ENCODE measurements around the gene STKLD1.
"Not testable (repeated sequence)": the region's sequence is repeated elsewhere in the genome, so short reads cannot be mapped to it uniquely, and the experiment has no call there.

Gene STKLD1

DNA sequence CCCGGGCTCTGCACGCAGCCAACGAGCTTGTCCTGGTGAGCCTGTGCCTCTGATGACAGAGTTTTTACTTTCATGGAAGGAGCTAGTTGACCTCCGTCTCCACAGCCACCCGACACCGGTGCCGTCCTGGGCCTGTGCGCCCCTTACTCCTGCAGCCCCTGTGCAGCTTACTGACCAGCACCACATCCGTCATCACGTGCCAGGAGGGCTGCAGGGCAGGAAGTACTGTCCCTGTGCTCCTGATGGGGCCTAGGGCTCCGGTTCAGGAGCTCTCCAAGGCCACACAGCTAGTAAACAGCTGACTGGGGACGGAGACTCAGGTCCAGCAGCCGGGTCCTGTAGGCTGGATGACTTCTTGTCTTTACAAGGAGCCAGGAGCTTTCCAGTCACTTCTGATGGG is 10.2 kb downstream of the STKLD1 start:
- DNase-seq (ENCODE audit: low read depth, low spot score), result no peak

- no peak for DNase-seq (ENCODE audit: low read depth, low spot score)
Observed at GRCh38 chr9:133387680-133388079, 11.5 kb downstream of the STKLD1 start.

DNA sequence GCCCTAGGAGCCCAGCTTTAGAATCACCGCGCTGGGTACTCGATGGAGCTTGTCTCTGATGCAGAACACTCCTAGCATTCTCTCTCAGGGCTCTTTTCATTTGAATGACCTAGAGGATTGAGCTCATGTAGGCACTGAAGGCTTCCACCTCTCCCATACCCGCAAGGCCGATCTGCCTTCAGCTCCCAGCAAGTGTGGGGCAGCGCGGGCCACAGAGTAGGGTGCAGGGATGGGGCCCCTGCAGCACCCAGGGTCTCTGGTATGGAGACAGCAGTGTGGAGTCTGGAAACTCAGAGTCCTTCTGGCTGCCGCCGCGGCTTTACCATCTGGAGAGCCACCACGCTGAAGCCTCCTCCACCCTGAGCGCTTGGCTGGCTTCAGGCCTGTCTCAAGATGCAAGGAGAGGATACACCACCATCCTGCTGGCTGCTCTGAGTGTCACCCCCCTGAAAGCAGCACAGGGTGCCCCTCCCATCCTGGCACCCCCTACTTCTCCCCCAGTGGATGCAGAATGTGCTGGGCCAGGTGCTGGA is 12.9 kb downstream of the STKLD1 start:
- no peak for DNase-seq (ENCODE audit: low read depth, low spot score)

DNA sequence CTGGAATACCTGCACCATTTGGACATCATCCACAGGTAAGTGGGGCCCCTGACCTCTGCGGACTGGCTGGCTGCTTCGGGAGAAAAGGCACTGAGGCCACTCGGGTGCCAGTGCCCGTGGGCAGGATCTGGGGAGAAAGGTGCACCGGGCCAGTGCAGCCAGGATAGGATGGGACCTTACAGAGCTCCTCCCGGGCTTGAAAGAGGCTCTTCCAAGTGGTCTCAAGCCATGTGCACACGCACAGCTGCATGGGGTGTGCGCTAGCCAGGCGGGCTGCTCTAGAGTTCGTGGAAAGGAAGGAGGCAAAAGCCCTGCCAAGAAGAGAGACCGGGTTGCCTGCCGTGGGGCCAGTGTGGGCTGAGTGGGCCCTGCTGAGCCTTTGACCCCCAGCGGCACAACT is 13.4 kb downstream of the STKLD1 start:
- DNase-seq (ENCODE audit: low read depth, low spot score), result no peak

DNA sequence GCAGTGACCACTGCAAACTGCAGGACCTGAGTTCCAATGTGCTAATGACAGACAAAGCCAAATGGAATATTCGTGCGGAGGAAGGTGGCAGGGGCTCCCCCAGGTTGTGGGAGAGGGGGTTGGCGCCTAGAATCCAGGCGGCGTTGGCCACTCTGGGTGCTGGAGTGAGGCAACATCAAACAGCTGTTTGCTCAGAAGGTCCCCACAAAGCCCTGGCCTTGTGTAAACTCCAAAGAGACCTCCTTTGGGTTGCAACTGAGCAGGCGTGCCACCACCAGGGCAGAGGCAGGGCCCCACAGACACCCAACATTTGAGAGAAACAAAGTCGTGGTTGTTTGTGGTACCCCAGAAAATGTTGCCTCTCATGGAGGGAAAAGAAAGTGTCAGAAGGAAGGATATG is 14.5 kb downstream of the STKLD1 start:
- DNase-seq (ENCODE audit: low read depth, low spot score), result no peak

DNA sequence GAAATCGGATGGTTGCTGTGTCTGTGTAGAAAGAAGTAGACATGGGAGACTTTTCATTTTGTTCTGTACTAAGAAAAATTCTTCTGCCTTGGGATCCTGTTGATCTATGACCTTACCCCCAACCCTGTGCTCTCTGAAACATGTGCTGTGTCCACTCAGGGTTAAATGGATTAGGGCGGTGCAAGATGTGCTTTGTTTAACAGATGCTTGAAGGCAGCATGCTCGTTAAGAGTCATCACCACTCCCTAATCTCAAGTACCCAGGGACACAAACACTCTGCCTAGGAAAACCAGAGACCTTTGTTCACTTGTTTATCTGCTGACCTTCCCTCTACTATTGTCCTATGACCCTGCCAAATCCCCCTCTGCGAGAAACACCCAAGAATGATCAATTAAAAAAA is 15.3 kb downstream of the STKLD1 start:
- DNase-seq (ENCODE audit: low read depth, low spot score), result not testable (repeated sequence)

DNA sequence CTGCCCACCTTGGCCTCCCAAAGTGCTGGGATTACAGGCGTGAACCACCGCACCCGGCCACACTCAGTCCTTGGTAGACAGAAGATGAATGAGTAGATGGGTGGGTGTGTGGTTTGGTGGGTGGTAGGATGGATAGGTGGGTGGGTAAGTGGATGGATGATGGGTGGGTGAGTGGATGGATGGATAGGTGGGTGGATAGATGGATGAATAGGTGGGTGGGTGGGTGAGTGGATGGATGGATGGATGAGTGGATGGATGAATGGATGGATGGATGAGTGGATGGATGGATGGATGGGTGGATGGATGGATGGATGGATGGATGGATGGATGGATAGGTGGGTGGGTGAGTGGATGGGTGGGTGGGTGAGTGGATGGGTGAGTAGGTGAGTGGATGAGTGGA is 16.1 kb downstream of the STKLD1 start:
- DNase-seq (ENCODE audit: low read depth, low spot score), result not testable (repeated sequence)

GRCh38 chr9:133393399-133393798 is 17.2 kb downstream of the STKLD1 start:
- no peak for DNase-seq (ENCODE audit: low read depth, low spot score)

DNA sequence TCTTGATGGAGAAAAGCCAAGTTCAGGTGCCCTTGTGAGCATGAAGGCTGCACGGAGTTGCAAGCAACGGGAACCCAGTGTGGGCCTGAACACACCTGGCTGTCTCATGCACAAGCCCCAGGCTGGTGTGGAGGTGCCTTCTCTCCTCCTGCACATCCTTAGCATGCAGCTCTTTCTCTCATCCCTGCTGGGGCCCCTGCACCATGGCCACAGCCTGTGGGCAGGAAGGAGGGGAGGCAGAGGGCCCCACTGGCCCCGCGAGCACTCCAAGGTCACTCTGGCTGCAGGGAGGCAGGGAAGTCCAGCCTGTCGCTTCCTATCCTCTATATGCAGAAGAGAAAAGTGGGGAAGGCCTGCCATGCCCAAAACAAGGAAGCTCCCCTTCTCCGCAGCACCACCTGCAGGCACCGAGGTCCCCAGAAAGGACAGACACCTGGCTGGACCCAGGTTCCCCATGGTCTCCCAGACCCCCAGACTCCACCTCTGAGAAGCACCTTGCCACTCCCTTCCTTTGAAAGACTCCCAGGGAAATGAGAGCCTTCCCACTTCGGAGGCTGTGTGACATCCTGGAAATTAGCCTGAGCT is 18.6 kb downstream of the STKLD1 start:
- no peak for DNase-seq (ENCODE audit: low read depth, low spot score)

DNA sequence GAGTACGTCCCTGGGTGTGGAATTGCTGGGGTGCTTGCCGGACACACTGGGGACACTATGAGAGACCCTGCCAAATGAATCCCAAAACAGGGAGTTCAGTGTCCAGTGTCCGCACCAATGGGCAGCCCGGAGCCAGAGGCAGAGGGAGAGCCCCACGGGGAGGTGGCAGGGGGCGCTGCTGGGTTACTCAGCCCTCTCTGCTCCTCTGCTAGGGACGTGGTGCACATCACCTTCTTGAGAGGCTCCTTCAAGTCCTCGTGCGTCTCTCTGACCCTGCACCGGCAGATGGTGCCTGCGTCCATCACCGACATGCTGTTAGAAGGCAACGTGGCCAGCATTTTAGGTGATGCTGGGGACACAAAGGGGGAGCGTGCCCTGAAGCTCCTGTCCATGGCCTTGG is 20.8 kb downstream of the STKLD1 start:
- no peak for DNase-seq (ENCODE audit: low read depth, low spot score)

GRCh38 chr9:133397370-133397769 is 21.2 kb downstream of the STKLD1 start:
- no peak for DNase-seq (ENCODE audit: low read depth, low spot score)

DNA sequence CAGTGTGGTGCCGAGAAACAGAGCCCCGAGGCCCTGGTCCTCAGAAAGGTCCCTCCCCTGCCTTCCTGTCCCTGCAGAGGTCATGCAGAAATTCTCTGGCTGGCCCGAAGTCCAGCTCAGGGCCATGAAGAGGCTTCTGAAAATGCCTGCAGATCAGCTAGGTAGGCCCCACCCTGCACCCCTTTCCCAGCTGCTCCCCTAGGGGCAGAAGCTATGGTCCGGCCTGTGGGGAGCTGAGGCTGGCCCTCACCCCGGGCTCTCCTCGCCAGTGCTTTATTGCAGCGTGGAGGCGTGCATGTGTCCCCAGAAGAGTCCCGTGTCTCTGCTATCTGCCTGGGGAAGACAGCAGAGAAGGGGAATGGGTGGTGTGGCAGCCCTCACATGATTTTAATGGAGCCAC is 21.7 kb downstream of the STKLD1 start:
- no peak for DNase-seq (ENCODE audit: low read depth, low spot score)

DNA sequence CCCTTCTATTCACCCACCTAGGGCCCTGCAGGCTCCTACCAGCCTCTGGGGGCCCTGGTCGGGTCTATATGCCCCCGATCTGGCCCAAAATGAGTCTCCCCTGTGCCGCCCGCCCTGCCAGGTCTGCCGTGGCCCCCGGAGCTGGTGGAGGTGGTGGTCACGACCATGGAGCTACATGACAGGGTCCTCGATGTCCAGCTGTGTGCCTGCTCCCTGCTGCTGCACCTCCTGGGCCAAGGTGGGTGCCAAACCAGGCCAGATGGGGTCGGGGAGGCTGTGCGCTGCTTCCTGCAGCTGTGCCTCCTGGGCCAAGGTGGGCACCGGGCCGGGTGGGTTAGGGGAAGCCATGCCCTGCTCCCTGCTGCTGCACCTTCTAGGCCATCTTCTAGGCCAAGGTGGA is 24.1 kb downstream of the STKLD1 start:
- no peak for DNase-seq (ENCODE audit: low read depth, low spot score)

DNA sequence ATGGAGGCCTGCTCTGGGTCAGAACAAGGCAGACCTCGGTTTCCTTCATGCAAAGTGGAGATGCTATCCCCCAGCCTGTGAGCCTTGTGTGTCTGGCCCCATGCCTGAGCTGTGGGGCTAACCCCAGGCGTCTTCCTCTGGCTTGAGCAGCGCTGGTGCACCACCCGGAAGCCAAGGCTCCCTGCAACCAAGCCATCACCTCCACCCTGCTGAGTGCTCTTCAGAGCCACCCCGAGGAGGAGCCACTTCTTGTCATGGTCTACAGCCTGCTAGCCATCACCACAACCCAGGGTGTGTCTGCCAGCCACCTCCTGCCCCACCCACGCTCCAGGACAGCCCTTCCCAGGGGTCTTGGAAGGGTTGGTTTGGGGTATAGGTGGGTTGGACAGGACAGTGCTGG is 25.4 kb downstream of the STKLD1 start:
- no peak for DNase-seq (ENCODE audit: low read depth, low spot score)

DNA sequence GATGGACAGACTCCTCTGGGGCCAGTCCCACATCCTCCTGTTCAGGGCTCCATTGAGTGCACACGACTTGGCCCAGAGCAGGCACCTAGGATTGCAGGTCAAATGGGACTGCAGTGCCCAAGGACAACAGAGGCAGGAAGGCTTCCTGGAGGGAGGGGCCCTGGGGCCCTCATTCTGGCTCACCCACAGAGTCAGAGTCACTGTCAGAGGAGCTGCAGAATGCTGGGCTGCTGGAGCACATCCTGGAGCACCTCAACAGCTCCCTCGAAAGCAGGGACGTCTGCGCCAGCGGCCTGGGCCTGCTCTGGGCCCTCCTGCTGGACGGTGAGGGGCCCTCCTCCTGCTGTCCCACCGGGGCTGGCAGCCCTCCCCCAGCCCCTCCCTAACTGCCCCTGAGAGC is 26.5 kb downstream of the STKLD1 start:
- no peak for DNase-seq (ENCODE audit: low read depth, low spot score)

DNA sequence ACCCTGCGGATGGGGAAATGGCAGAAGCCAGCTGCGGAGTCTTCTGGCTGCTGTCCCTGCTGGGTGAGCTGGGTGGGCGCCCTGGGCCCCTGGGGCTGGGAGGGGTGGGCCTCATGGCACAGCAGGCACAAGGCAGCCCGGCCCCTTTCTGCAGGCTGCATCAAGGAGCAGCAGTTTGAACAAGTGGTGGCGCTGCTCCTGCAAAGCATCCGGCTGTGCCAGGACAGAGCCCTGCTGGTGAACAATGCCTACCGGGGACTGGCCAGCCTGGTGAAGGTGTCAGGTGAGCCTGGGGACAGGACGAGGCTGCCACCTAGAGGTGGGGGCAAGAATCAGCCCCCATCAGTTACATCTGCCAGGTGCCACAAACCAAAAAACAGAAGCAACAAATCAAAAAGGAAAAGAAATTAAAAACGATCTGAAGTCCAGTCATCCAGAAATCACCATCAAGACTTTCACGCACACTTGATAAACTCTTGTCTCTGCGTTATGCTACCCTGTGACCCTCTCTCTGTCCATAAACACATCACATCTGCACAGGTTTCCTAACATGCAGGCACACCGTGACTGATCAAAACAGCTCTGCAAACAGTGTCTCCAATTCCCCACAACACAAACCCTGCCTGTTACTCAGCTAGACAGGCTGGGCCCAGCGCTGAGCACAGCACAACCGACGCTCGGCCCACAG is 27.7 kb downstream of the STKLD1 start:
- no peak for DNase-seq (ENCODE audit: low read depth, low spot score)

DNA sequence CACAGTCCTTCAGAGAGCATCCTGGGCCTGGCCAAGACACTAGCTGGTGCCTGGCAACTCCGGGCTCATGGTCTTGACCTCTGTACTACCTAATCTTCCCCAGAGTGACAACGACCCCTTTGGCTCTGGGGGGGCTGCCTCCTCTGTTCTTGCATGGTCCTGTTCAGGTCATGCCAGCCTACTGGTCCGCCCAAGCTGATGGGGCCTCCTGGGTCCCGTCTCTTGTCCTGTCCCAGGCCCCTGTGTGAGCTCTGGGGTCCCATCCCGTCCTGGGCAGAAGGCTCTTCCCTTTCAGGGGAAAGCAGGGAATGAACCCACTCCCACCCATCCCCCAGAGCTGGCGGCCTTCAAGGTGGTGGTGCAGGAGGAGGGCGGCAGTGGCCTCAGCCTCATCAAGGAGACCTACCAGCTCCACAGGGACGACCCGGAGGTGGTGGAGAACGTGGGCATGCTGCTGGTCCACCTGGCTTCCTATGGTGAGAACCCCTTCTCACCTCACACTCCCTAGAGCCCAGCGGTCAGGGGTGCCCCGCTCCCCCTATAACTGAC is 28.4 kb downstream of the STKLD1 start:
- DNase-seq (ENCODE audit: low read depth, low spot score), result no peak

DNA sequence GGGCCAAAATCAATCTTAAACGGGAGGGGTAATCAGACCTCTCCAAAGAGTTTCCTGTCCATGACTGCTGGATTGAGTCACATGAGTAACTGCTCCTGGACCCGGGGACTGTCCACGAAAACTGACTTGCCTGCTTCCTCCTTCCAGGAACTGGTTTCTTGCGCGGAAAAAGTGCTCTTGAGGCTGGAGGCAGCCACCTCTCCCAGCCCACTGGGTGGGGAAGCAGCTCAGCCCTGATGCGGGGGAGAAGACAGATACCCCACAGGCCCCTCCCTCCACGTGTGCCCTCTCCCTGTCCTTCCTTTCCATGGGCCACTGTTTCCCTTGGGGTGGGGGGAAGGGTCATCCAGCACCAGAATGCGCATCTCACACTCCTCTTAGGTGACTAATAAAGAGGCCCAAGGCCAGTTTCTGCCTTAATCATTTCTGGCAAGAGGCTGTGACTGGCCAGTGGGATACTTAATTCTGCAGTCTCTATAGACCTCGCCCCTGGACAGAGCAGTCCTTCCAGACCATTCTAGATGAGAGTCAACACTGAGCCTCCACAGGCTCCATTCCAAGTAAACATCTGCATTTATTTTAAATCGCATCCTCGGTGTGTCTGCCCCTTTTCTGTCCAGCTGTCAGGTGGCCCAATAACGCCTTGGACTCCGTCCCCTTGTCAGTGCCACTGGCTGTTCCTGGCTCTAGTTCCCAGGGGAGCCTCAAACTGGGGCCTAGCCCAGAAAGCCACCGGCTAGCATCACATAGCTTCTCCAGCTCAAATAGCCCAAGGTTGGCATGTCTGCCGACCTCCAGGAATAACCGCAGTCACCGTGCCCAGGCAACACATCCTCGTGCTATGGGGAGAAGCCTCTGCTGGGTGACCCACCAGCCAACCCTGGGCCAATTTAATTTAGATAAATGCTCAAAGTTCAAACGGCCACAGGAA is 29.6 kb downstream of the STKLD1 start:
- DNase-seq (ENCODE audit: low read depth, low spot score), result no peak

DNA sequence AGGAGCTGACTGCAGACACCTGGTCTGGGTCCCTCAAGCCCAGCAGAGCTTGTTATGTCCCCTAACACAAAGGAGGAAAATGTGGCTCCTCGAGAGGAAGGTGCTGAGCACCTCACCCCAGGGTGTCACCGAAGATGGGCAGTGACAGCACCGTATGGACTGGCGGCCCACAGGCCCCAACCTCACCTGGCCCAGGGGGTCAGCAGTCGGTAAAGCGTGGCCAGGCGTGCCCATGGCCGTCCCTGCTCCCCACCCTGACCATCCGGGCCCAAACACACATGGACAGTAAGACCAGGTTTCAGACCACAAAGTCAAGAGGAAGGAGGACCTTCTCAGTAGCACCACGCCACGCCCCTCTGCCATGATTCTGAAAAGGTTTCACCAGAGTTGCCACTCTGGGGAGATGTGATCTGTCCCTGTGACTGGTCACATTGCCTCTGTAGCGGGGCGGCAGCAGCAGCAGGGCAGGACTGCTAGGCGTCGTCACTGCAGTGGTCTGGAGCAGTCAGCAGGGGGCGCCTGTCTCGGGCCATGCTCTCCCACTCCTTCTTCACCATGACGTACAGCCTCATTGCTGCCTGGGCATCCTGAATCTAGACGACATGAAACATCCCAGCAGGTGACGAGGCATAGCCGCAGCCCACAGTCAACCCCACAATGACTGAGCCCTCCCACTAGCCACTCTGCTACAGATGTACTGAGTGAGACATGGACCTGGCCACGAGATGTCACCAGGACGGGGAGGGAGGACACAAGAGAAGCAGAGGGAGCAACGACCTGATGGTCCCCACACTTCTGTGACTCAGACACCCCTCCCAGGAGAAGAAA is 30.5 kb downstream of the STKLD1 start:
- no peak for DNase-seq (ENCODE audit: low read depth, low spot score)

DNA sequence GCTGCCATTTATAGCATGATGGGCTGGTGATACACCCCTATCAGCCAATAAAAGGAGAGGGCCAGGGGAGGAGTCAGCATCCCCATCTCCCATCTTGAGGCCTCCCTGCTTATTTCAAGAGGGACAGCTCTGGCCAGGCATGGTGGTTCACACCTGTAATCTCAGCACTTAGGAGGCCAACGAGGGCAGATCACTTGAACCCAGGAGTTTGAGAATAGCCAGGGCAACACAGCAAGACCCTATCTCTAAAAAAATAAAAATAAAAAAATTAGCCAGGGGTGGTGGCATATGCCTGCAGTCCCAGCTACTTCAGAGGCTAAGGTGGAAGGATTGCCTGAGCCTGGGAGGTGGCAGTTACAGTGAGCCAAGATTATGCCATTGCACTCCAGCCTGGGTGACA is 31.9 kb downstream of the STKLD1 start:
- DNase-seq (ENCODE audit: low read depth, low spot score), result no peak

- no peak for DNase-seq (ENCODE audit: low read depth, low spot score)
Observed at GRCh38 chr9:133415170-133415569, 39.0 kb downstream of the STKLD1 start.

Data from iPS DF 19.7 (cell line).